ENCODE results near the gene FKBP7. TPM values are rescaled to one million over a fixed set of nuclear protein-coding genes. Genes with fewer than 3 reads are reported as not detected.

FKBP7 gene
- total RNA-seq, 1 donor from 2014 or later: 10.5 TPM

GRCh38 chr2:178522950-178523595 lies 44.7 kb upstream of the FKBP7 start:
- peaks cover 11% of the 10 kb centered on the region for H3K4me1 ChIP-seq
- peak; percentile 98 for ATAC-seq

DNA sequence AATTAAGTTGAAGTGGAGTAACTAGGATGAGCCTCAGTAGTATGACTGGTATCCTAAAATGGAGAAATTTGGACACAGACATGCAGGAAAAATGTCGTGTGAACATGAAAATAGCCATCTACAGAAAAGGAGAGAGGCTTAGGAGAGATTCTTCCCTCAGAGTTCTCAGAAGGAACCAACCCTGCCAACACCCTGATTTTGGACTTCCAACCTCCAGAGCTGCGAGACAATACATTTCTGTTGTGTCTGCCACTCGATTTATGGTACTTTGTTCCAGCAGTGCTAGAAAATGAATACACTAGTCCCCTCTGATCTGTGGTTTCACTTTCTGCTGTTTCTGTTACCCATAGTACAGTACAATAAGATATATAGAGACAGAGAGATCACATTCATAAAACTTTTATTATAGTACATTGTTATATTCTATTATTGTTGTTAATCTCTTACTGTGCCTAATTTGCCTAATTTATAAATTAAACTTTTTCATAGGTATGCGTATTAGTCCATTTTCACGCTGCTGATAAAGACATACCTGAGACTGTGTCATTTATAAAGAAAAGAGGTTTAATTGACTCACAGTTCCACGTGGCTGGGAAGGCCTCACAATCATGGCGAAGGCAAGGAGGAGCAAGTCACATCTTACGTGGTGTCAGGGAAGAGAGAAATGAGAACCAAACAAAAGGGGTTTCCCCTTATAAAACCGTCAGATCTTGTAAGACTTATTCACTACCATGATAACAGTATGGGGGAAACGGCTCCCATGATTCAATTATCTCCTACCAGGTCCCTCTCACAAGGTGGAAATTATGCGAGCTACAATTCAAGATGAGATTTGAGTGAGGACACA lies 43.1 kb upstream of the FKBP7 start:
- Histone ChIP-seq H3K36me3 (peaks cover 14% of the 10 kb centered on the region), H3K4me3 (no peak overlapping the region), H3K9me3 (no peaks in the 10 kb centered on the region), H3K27ac (no peak overlapping the region), H3K4me1 (peaks cover 11% of the 10 kb centered on the region), H3K27me3 (ENCODE audit: low read depth) (no peaks in the 10 kb centered on the region)
- intact Hi-C loops (cut with DNase I): no loop called here
- DNase-seq (no peak), ATAC-seq (no peak)
- TF ChIP-seq, protein P1, sequence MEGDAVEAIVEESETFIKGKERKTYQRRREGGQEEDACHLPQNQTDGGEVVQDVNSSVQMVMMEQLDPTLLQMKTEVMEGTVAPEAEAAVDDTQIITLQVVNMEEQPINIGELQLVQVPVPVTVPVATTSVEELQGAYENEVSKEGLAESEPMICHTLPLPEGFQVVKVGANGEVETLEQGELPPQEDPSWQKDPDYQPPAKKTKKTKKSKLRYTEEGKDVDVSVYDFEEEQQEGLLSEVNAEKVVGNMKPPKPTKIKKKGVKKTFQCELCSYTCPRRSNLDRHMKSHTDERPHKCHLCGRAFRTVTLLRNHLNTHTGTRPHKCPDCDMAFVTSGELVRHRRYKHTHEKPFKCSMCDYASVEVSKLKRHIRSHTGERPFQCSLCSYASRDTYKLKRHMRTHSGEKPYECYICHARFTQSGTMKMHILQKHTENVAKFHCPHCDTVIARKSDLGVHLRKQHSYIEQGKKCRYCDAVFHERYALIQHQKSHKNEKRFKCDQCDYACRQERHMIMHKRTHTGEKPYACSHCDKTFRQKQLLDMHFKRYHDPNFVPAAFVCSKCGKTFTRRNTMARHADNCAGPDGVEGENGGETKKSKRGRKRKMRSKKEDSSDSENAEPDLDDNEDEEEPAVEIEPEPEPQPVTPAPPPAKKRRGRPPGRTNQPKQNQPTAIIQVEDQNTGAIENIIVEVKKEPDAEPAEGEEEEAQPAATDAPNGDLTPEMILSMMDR (IDR thresholded peaks at IDR 0.05): no peak

More at GRCh38 chr2:178522950-178523595, 44.7 kb upstream of the FKBP7 start:
- intact Hi-C loops (cut with DNase I): no loop called here
- DNase-seq: peak; percentile 89
- Histone ChIP-seq H3K9me3 (no peaks in the 10 kb centered on the region), H3K27me3 (ENCODE audit: low read depth) (no peaks in the 10 kb centered on the region), H3K27ac (peak overlapping the region; percentile 81), H3K36me3 (peaks cover 10% of the 10 kb centered on the region), H3K4me3 (peak overlapping the region; percentile 75)
- TF ChIP-seq, protein P1 (IDR thresholded peaks at IDR 0.05): peak; percentile 80

GRCh38 chr2:178517496-178517895 lies 39.1 kb upstream of the FKBP7 start:
- H3K4me3 ChIP-seq: no peak overlapping the region
- DNase-seq: no peak
- TF ChIP-seq, protein P1 (IDR thresholded peaks at IDR 0.05): no peak
- no peaks in the 10 kb centered on the region for H3K4me1 ChIP-seq
- H3K9me3 ChIP-seq: no peaks in the 10 kb centered on the region
- H3K27me3 ChIP-seq (ENCODE audit: low read depth): no peaks in the 10 kb centered on the region
- peaks cover 23% of the 10 kb centered on the region for H3K36me3 ChIP-seq
- no peak for ATAC-seq
- intact Hi-C loops (cut with DNase I): no loop called here
- no peak overlapping the region for H3K27ac ChIP-seq

GRCh38 chr2:178514664-178515063 lies 36.3 kb upstream of the FKBP7 start:
- H3K9me3 ChIP-seq: no peaks in the 10 kb centered on the region
- H3K27me3 ChIP-seq (ENCODE audit: low read depth): no peaks in the 10 kb centered on the region
- ATAC-seq: no peak
- no peak for DNase-seq
- no peak overlapping the region for H3K4me3 ChIP-seq
- H3K27ac ChIP-seq: no peak overlapping the region
- peaks cover 42% of the 10 kb centered on the region for H3K36me3 ChIP-seq
- TF ChIP-seq, protein P1 (IDR thresholded peaks at IDR 0.05): no peak
- H3K4me1 ChIP-seq: no peaks in the 10 kb centered on the region
- intact Hi-C loops (cut with DNase I): no loop called here

- intact Hi-C loops (cut with DNase I): no loop called here
- DNase-seq: no peak
- Histone ChIP-seq H3K27ac (no peak overlapping the region), H3K4me1 (no peaks in the 10 kb centered on the region), H3K4me3 (no peak overlapping the region), H3K36me3 (peaks cover 40% of the 10 kb centered on the region), H3K27me3 (ENCODE audit: low read depth) (no peaks in the 10 kb centered on the region), H3K9me3 (no peaks in the 10 kb centered on the region)
- TF ChIP-seq, protein P1 (IDR thresholded peaks at IDR 0.05): no peak
- ATAC-seq: no peak
These were observed 35.5 kb upstream of the FKBP7 start for GRCh38 chr2:178513876-178514275.
